GM18499 (cell line): ENCODE data around the gene OARD1.
A peak's percentile ranks its signal among the peaks of the same experiment; 100 is the strongest.

Experiments used
- ATAC-seq: cut with Tn5 transposase; IDR thresholded peaks from one replicate; pipeline ENCODE4 v1.9.1; 2021; ENCODE audit warnings: moderate number of reproducible peaks; ENCODE audit not compliant: insufficient read depth, unreplicated experiment

OARD1 gene

GRCh38 chr6:41075651-41076626, 3.8 kb upstream of the OARD1 start:
- ATAC-seq, result no peak

DNA sequence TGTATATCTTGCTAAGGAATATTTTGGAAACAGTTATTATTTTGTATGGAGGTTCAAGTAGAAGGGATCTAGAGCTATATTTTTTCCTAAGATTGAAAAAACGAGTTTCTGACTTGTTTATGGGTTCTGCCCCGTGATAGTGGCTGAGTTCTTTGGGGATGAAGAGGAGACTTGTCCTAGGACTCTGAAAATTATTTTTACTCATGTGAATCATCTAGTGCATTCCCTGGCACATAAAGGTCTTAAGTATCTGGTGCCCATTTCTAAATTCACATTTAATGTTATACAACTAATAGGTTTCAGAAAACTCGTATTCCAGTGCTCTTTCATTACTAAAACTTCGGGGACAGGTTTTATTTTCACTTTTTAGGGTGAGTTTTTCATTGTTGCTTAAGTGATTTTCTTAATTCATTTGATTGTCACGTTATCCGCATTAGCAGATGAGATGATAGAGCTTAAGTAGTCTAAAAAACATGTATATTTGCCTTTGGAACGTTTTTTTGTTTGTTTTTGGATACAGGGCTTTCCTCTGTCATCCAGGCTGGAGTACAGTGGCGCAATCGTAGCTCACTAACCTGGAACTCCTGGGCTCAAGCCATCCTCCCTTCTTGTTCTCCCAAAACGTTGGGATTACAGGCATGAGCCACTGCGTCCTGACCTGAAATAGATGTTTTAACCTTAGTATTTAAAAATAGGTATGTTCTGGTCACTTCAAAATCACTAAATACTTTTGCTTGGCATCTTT, 2.7 kb upstream of the OARD1 start:
- no peak for ATAC-seq

GRCh38 chr6:41073968-41074691, 2.0 kb upstream of the OARD1 start:
- no peak for ATAC-seq

DNA sequence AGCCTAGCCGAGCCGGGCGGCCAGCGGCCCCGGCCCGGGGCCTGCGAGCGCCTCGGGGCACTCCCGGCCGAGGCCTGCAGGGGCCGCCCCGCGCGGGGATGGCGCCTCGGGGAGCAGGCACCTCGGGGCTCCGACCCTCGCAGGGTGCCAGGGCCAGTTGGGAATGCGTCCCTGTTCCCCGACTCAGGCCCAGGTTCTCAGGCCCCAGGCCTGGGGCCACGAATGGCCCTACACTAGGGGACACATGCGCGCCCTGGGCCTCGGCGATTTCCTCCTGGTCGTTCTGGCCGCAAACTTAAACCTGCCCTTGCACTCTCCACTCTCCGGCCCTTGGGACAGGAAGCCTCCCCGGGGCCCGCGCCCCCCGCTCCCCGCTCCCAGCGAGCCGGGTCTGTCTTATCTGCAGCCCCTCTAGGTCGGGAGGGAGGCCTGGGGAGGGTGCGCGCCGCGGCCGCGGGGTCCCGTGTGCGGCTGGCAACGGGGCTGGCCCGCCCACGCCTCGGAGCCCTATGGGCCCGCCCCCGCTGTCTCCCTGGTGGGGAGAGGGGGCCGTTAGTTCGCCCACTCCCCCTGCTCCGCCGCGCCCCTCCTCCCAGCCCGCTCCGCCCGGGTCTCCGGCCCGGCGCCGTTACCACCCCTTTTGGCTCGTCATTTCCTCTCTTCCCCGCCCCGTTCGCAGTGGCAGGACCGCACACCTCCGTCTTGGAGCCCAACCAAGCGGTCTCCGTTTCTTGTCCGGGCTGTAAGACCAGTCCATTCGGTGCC, 1.2 kb upstream of the OARD1 start:
- ATAC-seq, result peak; percentile 5

DNA sequence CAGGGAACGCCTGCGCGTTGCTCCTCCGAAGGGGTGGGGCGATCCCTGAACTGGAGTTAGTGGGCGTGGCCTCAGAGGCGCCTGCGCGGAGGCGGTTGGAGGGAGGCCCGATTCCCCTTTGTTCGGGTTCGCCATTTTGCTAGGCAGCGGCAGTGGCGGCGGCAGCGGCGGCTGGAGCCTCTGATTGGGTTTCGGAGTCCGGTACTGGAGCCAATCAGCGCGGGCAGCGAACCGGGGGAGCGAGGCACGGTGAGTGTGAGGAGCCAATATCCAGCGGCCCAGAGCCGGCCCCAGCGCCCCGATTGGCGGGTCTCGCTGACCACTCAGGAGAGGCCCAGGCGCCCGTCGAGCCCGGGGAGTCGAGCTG, 663 bp upstream of the OARD1 start, which contains the start of gene NFYA:
Gene NFYA (plus strand): TSS at position 139 of the 367 bp plus-strand sequence. CDS start 6,116 bp downstream, outside the sequence.
- ATAC-seq, result peak; percentile 39

GRCh38 chr6:41071501-41071922, 644 bp downstream of the OARD1 start:
- no peak for ATAC-seq

DNA sequence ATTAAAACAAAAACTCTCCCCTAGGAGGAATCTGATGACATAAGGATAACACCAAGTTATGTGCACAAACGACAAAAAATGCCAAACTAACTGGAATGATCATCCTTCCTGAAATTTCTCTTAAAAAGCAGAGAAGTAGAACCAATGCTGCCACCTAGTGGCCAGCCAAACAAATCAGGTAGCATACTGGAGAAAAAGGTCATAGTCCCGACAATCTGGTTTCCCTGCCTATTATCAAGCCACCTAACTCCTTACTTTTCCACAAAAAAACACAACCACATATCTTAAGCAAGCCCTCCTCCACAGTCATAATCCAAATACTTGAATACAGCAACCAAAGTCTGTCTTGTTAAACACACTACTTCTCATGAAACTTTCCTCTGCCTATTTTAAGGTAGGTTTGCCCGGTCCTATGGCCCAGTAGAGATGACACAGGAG, 5.3 kb downstream of the OARD1 start:
- no peak for ATAC-seq

DNA sequence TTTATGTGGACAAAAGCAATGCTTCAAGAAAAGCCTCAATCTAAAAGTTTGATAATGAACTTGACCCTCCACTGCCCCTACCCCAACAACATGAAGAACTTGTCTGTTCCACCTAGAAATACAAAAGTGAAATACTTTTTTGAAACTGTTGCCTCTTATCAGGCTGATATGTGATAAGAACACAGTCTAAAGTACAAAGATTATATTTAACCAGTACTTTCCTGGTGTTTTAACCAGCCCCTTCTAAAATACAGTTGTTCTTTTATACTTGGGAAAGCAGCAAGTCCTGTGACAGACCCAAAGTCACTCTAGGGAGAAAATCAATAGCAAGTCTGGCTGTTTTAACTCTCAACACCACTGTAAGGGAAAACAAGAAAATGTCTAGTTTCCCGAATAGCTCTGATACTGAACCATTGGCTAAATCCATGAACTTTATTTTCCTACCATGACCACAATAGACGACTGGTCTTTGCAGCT, 6.6 kb downstream of the OARD1 start:
- ATAC-seq, result no peak

DNA sequence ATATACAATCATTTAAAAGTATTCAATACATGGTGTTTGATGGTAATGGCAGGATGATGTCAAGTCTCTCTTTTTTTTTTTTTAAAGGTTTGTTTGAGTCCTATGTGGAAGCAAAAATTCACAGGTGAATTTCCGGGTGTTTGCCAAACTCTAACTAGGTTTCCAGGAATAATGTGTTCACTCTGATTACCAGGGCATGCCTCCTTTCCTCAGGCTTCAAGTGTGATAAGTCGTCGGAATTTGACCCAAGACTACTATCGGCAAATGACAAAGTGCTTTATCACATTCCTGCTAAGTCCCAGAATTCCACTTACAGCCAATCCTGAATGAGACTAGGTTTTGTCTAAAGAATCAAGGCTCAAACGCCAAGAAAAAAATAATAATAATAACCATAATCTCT, 7.3 kb downstream of the OARD1 start:
- no peak for ATAC-seq

DNA sequence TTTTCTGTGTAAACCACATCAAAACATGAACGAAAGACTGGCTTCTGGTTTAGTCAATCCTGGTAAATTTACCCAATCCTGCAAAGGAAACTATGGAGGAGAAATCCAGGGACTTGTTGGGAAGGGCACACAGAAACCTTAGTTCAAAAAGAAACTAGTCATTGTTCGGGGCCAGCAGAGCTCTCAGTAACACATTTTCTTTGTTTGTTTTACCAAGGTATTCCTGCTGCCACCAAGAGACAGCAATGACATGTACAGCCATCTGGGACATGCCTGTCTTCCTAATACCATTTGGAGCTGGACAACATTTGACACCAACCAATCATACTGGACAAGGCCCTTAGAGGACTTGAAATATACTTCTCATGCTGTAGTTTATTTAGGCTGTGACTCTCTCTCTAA, 8.3 kb downstream of the OARD1 start:
- no peak for ATAC-seq

- ATAC-seq, result no peak
These were observed 10.1 kb downstream of the OARD1 start for GRCh38 chr6:41062056-41062455.

DNA sequence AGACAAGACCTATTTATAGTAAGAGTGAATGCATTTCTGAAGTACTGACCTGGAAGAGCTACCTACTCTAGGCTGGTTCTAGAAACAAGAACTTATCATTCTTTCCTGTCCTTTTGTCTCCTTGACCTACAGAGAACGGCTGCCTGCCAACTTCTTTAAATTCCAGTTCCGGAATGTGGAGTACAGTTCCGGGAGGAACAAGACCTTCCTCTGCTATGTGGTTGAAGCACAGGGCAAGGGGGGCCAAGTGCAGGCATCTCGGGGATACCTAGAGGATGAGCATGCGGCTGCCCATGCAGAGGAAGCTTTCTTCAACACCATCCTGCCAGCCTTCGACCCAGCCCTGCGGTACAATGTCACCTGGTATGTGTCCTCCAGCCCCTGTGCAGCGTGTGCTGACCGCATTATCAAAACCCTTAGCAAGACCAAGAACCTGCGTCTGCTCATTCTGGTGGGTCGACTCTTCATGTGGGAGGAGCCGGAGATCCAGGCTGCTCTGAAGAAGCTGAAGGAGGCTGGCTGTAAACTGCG, 10.9 kb downstream of the OARD1 start:
- no peak for ATAC-seq

DNA sequence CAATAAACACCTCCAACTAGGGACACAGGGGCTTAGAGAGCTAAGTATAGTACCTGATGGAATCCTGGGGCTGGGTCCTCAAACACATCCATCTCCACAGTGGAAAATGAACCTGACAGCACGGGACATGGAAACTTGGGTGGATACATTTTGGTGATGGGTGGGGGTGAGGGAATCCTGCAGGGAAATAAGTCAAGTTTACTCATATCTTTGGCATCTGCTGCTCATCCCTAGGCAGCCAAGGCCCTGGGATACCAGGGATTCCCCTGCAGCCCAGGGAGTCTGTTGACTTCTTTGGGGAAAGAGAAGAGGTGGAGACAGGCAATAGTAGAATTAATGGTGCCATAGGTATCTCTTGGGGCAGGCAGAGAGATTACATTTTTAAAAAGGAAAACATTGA, 12.6 kb downstream of the OARD1 start:
- ATAC-seq, result no peak

- no peak for ATAC-seq
These were observed 13.4 kb downstream of the OARD1 start for GRCh38 chr6:41058783-41059181.

- ATAC-seq, result no peak
These were observed 15.2 kb downstream of the OARD1 start for GRCh38 chr6:41056768-41057490.

- no peak for ATAC-seq
These were observed 17.0 kb downstream of the OARD1 start for GRCh38 chr6:41055149-41055548.

GRCh38 chr6:41054511-41054910, 17.6 kb downstream of the OARD1 start:
- ATAC-seq, result no peak

- ATAC-seq, result no peak
These were observed 19.1 kb downstream of the OARD1 start, which contains the start of gene APOBEC2 for GRCh38 chr6:41053041-41053440. Gene APOBEC2 (plus strand): TSS chr6:41053202. CDS start chr6:41053348, 146 bp downstream.

DNA sequence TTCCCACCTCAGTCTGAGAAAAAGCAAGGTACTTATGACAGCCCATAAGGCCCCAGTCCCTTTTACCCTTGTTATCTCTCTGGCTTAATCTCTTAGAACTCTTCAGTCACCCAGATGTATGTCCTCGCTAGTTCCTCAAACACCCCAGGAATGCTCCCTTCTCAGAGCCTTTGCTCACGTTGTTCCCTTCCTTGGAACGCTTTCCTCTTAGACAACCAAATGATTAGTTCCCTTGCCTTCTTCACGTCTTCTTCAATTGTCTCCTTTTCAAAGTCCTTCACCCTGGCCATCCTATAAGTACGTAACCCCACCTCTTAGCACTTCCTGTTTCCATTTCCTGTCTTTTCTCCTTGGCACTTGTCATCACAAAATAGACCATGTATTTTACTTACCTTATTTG, 20.3 kb downstream of the OARD1 start:
- no peak for ATAC-seq
